ENCODE measurements around the gene MKI67.

GRCh38 chr10:128047991-128048818 is 78.0 kb downstream of the MKI67 start:
- TF ChIP-seq POLR2AphosphoS5 (IDR thresholded peaks at IDR 0.05; ENCODE audit: borderline replicate concordance, low read depth, low read length) (no peak), EZH2 (IDR thresholded peaks at IDR 0.05) (no peak), FOXP2 (optimal IDR thresholded peaks at IDR 0.05; ENCODE audit: control extremely low read depth, extremely low read length, insufficient read depth) (no peak)
